OCI-LY3 (cell line): Measurements from ENCODE around the gene MUC5B.

Experiments
- H2AFZ ChIP-seq: fragments of 200-600, 300-600 bp; shearing (Covaris generic); 2 replicates; pipeline ENCODE4 v1.6.0; 2014; ENCODE audit warnings: antibody characterized with exemption, low read depth, low read length
- H3K27ac ChIP-seq: fragments of 200-600, 300-600 bp; sonication (generic); 2 replicates; pipeline ENCODE4 v1.5.1; 2014; ENCODE audit warnings: mild to moderate bottlenecking, low read length, moderate library complexity, mixed read lengths
- H3K27me3 ChIP-seq: fragments of 200-600, 300-600 bp; sonication (generic); 2 replicates; pipeline ENCODE4 v1.6.1; 2014; ENCODE audit warnings: low read depth, low read length, mixed read lengths
- H3K36me3 ChIP-seq: fragments of 200-600, 300-600 bp; sonication (generic); replicated peaks from 2 replicates; pipeline ENCODE3; 2014; ENCODE audit warnings: low read depth, low read length, mixed read lengths
- H3K4me1 ChIP-seq: fragments of 300-600, 200-600 bp; sonication (generic); 2 replicates; pipeline ENCODE4 v1.6.1; 2014; ENCODE audit warnings: low read length, mixed read lengths
- H3K4me2 ChIP-seq: fragments of 200-600, 300-600 bp; sonication (generic); 2 replicates; pipeline ENCODE4 v1.6.1; 2014; ENCODE audit warnings: low read length, mixed read lengths
- H3K4me3 ChIP-seq: fragments of 300-600, 200-600 bp; sonication (generic); 2 replicates; pipeline ENCODE4 v1.5.1; 2014; ENCODE audit warnings: antibody characterized with exemption, mild to moderate bottlenecking, low read length, moderate library complexity
- H3K79me2 ChIP-seq: fragments of 300-600, 200-600 bp; shearing (Covaris generic); 2 replicates; pipeline ENCODE4 v1.6.1; 2014; ENCODE audit warnings: mild to moderate bottlenecking, low read length, mixed read lengths
- H3K9ac ChIP-seq: fragments of 300-600, 200-600 bp; shearing (Covaris generic); 2 replicates; pipeline ENCODE4 v1.6.0; 2014; ENCODE audit warnings: mild to moderate bottlenecking, low read length, moderate library complexity
- H3K9me3 ChIP-seq: fragments of 200-600, 300-600 bp; shearing (Covaris generic); 2 replicates; pipeline ENCODE4 v1.6.1; 2014; ENCODE audit warnings: low read length, mixed read lengths; ENCODE audit not compliant: insufficient read depth
- H4K20me1 ChIP-seq: fragments of 200-600, 300-600 bp; sonication (generic); 2 replicates; pipeline ENCODE4 v1.6.1; 2016; ENCODE audit warnings: low read length, mixed read lengths; ENCODE audit not compliant: insufficient read depth
- EZH2phosphoT487 ChIP-seq: fragments of 200-600 bp; shearing (Covaris generic); IDR thresholded peaks from 2 replicates; pipeline ENCODE4 v1.6.1; 2018; ENCODE audit warnings: antibody characterized with exemption, mixed run types, low read depth
- TF ChIP-seq, protein P1 (sequence below): fragments of 200-600, 300-600 bp; sonication (generic); IDR thresholded peaks from 2 replicates; pipeline ENCODE4 v1.5.1; 2014; ENCODE audit warnings: antibody characterized with exemption, low read length, low read depth

MUC5B gene

DNA sequence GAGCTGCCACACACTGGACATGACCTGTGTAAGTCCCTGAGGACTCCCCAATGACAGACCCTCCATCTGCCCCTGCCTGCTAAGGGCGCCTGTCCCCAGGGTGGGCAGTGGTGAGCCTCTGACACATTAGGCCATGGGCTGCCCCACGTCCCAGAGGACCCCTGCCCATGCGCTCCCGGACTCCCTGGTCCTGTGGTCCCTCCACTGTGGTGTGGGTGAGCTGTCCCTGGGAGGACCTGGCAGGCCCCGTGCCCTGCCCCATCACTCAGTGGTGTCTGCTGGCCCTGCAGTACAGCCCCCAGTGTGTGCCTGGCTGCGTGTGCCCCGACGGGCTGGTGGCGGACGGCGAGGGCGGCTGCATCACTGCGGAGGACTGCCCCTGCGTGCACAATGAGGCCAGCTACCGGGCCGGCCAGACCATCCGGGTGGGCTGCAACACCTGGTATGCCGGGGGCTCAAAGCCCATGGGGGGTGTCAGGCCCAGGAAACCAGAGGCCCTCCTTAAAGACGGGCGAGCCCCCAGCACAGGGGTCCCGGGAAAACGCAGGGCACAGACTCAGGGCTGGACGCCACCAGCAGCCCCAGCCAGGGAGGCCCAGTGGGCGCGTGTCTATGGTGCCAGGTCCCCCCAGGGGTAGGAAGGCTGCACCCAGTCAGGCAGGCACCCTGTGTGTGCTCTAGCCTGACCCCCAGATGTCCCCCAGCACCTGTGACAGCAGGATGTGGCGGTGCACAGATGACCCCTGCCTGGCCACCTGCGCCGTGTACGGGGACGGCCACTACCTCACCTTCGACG is 46.4 kb upstream of the MUC5B start:
- H3K4me2 ChIP-seq, result no peak overlapping the region
- no peaks in the 10 kb centered on the region for H3K27me3 ChIP-seq
- no peak overlapping the region for H3K9ac ChIP-seq
- no peak for TF ChIP-seq EZH2phosphoT487
- TF ChIP-seq, protein P1, sequence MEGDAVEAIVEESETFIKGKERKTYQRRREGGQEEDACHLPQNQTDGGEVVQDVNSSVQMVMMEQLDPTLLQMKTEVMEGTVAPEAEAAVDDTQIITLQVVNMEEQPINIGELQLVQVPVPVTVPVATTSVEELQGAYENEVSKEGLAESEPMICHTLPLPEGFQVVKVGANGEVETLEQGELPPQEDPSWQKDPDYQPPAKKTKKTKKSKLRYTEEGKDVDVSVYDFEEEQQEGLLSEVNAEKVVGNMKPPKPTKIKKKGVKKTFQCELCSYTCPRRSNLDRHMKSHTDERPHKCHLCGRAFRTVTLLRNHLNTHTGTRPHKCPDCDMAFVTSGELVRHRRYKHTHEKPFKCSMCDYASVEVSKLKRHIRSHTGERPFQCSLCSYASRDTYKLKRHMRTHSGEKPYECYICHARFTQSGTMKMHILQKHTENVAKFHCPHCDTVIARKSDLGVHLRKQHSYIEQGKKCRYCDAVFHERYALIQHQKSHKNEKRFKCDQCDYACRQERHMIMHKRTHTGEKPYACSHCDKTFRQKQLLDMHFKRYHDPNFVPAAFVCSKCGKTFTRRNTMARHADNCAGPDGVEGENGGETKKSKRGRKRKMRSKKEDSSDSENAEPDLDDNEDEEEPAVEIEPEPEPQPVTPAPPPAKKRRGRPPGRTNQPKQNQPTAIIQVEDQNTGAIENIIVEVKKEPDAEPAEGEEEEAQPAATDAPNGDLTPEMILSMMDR, result no peak
- no peaks in the 10 kb centered on the region for H3K36me3 ChIP-seq
- no peak overlapping the region for H3K27ac ChIP-seq
- no peak overlapping the region for H2AFZ ChIP-seq
- no peaks in the 10 kb centered on the region for H3K9me3 ChIP-seq
- no peaks in the 10 kb centered on the region for H3K79me2 ChIP-seq
- H3K4me3 ChIP-seq, result no peak overlapping the region
- H3K4me1 ChIP-seq, result no peaks in the 10 kb centered on the region
- H4K20me1 ChIP-seq, result no peaks in the 10 kb centered on the region

DNA sequence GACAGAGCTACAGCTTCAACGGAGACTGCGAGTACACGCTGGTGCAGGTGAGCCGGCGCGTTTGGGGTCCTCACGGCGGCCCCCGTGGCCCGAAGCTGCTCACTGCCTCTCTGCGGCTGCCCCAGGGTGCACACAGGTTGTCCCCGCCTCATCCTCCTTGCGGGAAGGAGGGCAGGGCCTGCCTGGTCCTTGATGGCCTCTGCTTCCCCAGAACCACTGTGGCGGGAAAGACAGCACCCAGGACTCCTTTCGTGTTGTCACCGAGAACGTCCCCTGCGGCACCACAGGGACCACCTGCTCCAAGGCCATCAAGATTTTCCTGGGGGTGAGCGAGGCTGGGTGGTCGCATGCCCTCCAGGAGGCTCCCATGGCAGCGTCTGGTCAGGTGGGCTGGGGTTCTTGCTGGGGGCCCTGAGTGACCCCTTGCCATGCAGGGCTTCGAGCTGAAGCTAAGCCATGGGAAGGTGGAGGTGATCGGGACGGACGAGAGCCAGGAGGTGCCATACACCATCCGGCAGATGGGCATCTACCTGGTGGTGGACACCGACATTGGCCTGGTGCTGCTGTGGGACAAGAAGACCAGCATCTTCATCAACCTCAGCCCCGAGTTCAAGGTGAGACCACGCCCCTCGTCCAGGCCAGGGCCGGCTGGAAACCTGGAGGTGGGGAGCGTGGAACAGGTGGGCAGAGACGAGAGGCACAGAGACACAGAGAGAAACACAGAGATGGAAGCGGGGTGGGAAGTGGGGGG is 45.7 kb upstream of the MUC5B start:
- Histone ChIP-seq H3K79me2 (no peaks in the 10 kb centered on the region), H3K4me1 (no peaks in the 10 kb centered on the region), H3K27me3 (no peaks in the 10 kb centered on the region), H3K4me2 (no peak overlapping the region), H3K27ac (no peak overlapping the region), H3K9ac (no peak overlapping the region), H3K36me3 (no peaks in the 10 kb centered on the region), H3K9me3 (no peaks in the 10 kb centered on the region), H3K4me3 (no peak overlapping the region), H2AFZ (no peak overlapping the region), H4K20me1 (no peaks in the 10 kb centered on the region)
- no peak for TF ChIP-seq EZH2phosphoT487
- TF ChIP-seq, protein P1, result no peak

DNA sequence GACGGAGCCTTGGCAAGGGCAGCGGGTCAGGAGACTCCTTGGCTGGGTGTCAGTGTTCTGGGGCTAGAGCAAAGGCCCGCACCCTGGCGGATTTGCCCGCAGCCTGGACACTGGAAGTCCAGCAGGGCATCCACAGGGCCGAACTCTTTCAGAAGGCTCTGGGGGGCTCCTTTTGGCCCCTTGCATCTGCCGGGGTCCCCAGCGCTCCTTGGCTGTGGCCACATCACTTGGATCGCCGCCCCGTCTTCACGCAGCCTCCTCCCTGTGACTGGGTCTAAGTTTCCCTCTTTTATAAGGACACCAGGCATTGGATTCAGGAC is 45.1 kb upstream of the MUC5B start:
- TF ChIP-seq, protein P1, result no peak
- TF ChIP-seq EZH2phosphoT487, result no peak
- Histone ChIP-seq H3K4me1 (no peaks in the 10 kb centered on the region), H3K79me2 (no peaks in the 10 kb centered on the region), H2AFZ (no peak overlapping the region), H3K27me3 (no peaks in the 10 kb centered on the region), H3K27ac (no peak overlapping the region), H3K36me3 (no peaks in the 10 kb centered on the region), H3K4me2 (no peak overlapping the region), H3K9ac (no peak overlapping the region), H4K20me1 (no peaks in the 10 kb centered on the region), H3K4me3 (no peak overlapping the region), H3K9me3 (no peaks in the 10 kb centered on the region)

DNA sequence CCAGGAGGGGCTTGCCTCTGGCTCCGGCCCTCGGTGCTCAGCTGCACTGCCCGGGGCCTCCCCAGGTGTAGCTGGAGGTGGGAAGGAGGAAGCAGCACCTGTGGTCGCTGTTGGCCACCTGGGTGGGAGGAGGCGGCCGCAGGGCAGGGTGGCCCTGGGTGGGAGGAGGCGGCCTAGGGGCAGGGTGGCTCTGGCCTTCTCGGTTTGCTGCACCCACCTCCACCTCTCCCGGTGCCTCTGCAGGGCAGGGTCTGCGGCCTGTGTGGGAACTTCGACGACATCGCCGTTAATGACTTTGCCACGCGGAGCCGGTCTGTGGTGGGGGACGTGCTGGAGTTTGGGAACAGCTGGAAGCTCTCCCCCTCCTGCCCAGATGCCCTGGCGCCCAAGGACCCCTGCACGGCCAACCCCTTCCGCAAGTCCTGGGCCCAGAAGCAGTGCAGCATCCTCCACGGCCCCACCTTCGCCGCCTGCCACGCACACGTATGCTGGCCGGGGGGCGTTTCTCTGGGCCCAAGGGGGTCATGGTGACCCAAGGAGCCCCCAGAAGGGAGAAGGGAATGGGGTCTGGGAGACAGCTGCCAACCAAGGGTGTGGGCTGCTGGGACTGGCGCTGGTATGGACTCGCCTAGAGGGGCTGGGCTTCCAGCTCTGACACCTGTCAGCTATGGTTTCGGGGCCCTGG is 44.5 kb upstream of the MUC5B start:
- Histone ChIP-seq H3K9me3 (no peaks in the 10 kb centered on the region), H3K4me2 (no peak overlapping the region), H3K4me1 (no peaks in the 10 kb centered on the region), H3K27ac (no peak overlapping the region), H3K9ac (no peak overlapping the region), H2AFZ (no peak overlapping the region), H3K27me3 (no peaks in the 10 kb centered on the region), H4K20me1 (no peaks in the 10 kb centered on the region), H3K4me3 (no peak overlapping the region), H3K79me2 (no peaks in the 10 kb centered on the region), H3K36me3 (no peaks in the 10 kb centered on the region)
- no peak for TF ChIP-seq EZH2phosphoT487
- TF ChIP-seq, protein P1, result no peak
